ENCODE data around the gene TMED9.

- TF ChIP-seq POLR2A (IDR thresholded peaks at IDR 0.05) (no peak), CTCF (IDR thresholded peaks at IDR 0.05) (no peak)
Observed at GRCh38 chr5:177594071-177594470, 2.1 kb downstream of the TMED9 start.
